Measurements from ENCODE around the gene HAGHL. TPM values are rescaled to one million over a fixed set of nuclear protein-coding genes. Genes with fewer than 3 reads are reported as not detected.

HAGHL gene
- polyA plus RNA-seq, 1 experiment, result 7.0 TPM

DNA sequence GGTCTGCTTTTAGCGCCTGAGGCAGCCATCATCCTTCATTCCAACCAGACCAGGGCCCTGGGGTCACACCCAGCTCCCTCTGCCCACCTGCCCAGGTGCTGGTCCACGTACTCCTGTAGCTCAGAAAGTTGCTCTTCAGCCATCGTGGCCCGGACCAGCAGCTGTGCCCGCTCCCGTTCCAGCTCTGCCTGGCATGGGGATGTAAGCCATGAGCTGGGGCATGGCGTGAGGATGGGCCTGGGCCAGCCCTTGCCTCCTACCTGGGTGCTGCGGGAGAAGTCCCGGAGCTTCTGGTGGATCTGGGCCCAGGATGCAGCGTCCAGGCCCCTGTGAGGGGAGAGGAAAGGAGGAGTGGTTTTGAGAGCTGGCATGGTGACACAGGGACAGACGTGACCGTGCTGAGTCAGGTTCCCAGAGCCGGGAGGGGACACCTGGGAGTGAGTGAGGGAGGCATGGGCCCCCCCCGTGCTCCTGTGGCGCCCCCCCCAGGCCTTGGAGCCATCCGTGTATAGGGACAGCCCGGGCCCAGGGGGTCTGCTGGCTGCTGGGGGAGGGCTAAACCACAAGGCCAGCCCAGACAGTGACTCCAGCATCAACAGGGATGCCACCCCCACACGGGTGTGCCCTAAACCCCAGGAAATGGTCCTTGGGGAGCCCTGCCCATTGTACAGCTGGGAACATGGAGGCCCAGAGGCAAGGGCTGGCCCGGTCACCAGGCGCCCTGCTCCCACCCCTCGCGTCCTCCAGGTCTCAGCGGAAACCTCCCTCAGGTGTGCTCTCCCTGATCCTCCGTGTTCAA lies 3.9 kb upstream of the HAGHL start:
- CTCF ChIA-PET, result interaction anchor here (1.1 to 1.6 kb wide), 3 partner anchors 10 to 62 kb away, joined by 3 to 6 read pairs (median 4); no protein-coding TSS in a partner anchor
- no peak overlapping the region for H3K4me3 ChIP-seq (ENCODE audit: low read depth, low read length)
- POLR2A ChIA-PET, result no interaction called here

GRCh38 chr16:723695-724094 lies 3.2 kb upstream of the HAGHL start:
- TF ChIP-seq CTCF (IDR thresholded peaks at IDR 0.05; ENCODE audit: insufficient read depth, low read depth, low read length), result no peak
- Histone ChIP-seq H3K36me3 (ENCODE audit: control insufficient read depth, insufficient read depth, low read length) (peaks cover 2% of the 10 kb centered on the region; the same call in 1 of the 2 replicates), H3K27me3 (ENCODE audit: control insufficient read depth, insufficient read depth, low read length) (no peaks in the 10 kb centered on the region), H3K4me3 (ENCODE audit: low read depth, low read length) (no peak overlapping the region)
- DNase-seq (ENCODE audit: low read depth), result no peak
- CTCF ChIA-PET, result interaction anchor here (1.1 to 2.9 kb wide), 3 partner anchors 8 to 13 kb away, joined by 4 to 18 read pairs (median 14); partner anchors contain the start of gene METRN
- POLR2A ChIA-PET, result no interaction called here

More for the DNA sequence above, 3.9 kb upstream of the HAGHL start:
- Histone ChIP-seq H3K27me3 (ENCODE audit: control insufficient read depth, insufficient read depth, low read length) (no peaks in the 10 kb centered on the region), H3K36me3 (ENCODE audit: control insufficient read depth, insufficient read depth, low read length) (peaks cover 2% of the 10 kb centered on the region; the same call in 1 of the 2 replicates)
- DNase-seq (ENCODE audit: low read depth), result no peak
- TF ChIP-seq CTCF (IDR thresholded peaks at IDR 0.05; ENCODE audit: insufficient read depth, low read depth, low read length), result no peak

DNA sequence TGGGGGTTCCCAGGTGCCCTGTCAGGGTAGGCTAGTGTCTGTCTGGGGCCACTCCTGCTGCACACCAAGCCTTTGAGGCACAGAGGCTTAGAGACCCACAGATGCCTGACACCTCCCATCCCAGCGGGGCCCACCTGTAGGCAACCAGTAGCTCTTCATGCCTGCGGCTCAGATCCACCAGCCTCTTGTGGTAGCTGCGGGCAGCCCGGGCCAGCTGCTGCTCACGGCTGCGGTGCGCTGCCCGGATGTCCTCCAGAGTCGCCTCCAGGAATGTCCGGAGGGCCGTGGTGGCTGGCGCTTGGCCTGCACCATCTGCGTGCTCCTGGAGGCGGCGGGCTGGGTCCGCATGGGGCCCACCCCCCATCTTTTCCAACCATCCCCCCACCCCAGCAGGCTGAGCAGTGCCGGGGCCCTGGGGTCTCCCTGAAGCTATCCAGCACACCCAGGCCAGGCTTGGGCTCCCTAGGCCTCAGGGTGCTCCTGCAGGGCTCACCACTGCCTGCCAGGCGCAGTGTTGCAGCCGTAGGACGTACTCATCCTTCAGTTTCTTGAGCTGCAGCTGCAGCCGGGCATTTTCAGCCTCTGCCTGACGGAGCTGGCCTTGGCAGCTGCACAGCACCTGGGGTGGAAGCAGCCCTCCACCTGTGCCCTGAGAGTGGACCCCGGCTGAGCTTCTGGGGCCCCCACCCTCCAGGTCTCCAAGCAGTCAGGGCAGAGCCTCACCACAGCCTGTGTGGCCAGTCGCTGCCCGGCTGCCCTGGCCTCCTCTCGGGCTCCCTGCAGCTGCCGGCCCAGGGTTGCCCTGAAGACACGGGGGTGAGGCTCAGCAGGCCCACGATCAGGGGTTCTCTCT lies 2.5 kb upstream of the HAGHL start:
- Histone ChIP-seq H3K27me3 (ENCODE audit: control insufficient read depth, insufficient read depth, low read length) (no peaks in the 10 kb centered on the region), H3K4me3 (ENCODE audit: low read depth, low read length) (no peak overlapping the region), H3K36me3 (ENCODE audit: control insufficient read depth, insufficient read depth, low read length) (0 out of 2 replicates have a peak, but pooled peaks cover 2% of the 10 kb centered on the region)
- ChIA-PET CTCF (interaction anchor here (1.1 to 2.9 kb wide), 3 partner anchors 9 to 16 kb away, joined by 3 to 18 read pairs (median 14); partner anchors contain the start of genes CIAO3 and METRN), POLR2A (no interaction called here)
- DNase-seq (ENCODE audit: low read depth), result no peak
- no peak for TF ChIP-seq CTCF (IDR thresholded peaks at IDR 0.05; ENCODE audit: insufficient read depth, low read depth, low read length)

- CTCF ChIA-PET, result interaction anchor here (1.1 to 2.9 kb wide), 3 partner anchors 9 to 15 kb away, joined by 3 to 18 read pairs (median 14); partner anchors contain the start of genes CIAO3 and METRN
- 0 out of 2 replicates have a peak, but pooled peaks cover 2% of the 10 kb centered on the region for H3K36me3 ChIP-seq (ENCODE audit: control insufficient read depth, insufficient read depth, low read length)
- POLR2A ChIA-PET, result no interaction called here
These were observed 1.9 kb upstream of the HAGHL start for GRCh38 chr16:725041-725376.

More at GRCh38 chr16:725041-725376, 1.9 kb upstream of the HAGHL start:
- TF ChIP-seq CTCF (IDR thresholded peaks at IDR 0.05; ENCODE audit: insufficient read depth, low read depth, low read length), result no peak
- Histone ChIP-seq H3K4me3 (ENCODE audit: low read depth, low read length) (no peak overlapping the region), H3K27me3 (ENCODE audit: control insufficient read depth, insufficient read depth, low read length) (no peaks in the 10 kb centered on the region)
- no peak for DNase-seq (ENCODE audit: low read depth)

Measured in BJ (cell line).